ENCODE data around the gene GMEB2. TPM values are rescaled to one million over a fixed set of nuclear protein-coding genes. Genes with fewer than 3 reads are reported as not detected.
"Not testable (repeated sequence)": the region's sequence is repeated elsewhere in the genome, so short reads cannot be mapped to it uniquely, and the experiment has no call there.

The GMEB2 gene
- total and polyA plus RNA-seq, 2 donors: 9.3 to 16.3 TPM

DNA sequence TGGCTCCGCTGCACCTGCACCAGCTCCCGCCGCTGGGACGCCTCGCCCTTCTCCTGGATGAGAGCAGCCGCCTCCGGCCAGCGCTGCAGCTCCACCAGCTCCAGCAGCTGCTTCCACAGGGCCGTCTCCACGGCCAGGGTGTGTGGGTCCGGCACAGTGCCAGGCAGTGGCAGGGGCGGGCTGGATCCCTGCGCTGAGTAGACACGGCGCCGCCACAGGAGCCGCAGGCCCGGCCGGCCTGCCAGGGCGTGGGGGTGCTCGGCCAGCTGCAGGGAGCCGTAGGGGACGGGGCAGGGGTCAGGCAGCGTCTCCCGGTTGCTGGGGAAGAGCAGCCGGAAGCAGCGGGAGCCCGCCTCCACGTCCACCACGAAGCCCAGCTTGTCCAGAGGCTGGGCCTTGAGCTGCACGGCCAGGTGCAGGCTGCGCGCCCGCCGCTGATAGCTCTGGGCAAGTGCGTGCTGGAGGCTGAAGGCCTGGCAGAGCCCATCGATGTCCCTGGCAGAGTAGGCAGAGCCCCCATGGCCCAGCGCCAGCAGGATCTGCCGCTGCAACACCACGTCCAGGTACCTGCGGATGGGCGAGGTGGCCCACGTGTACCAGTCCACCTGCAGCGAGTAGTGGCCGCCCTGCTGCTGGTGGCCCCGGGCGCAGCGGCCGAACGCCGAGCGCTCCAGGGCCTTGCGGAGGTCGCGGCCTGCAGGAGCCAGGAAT lies 63.5 kb downstream of the GMEB2 start:
- DNase-seq (ENCODE audit: low read depth in 6 of 9, low spot score in 9 of 9): no peak
- Histone ChIP-seq H3K4me3 (ENCODE audit: low read length in 2 of 2) (no peak overlapping the region), H3K9me3 (ENCODE audit: control insufficient read depth in 2 of 2, insufficient read depth in 1 of 2, low read length in 1 of 2) (peaks cover 0 to 7% of the 10 kb centered on the region in 2 donors), H3K27ac (ENCODE audit: low read depth in 1 of 2, low read length in 1 of 2) (no peak overlapping the region), H3K27me3 (ENCODE audit: control insufficient read depth in 2 of 2, insufficient read depth in 1 of 2, low read length in 1 of 2) (peaks cover 0 to 14% of the 10 kb centered on the region in 2 donors), H3K4me1 (ENCODE audit: control insufficient read depth in 2 of 2, insufficient read depth in 2 of 2, low read length in 2 of 2) (peaks cover 10% of the 10 kb centered on the region in 2 donors), H3K36me3 (ENCODE audit: control insufficient read depth in 2 of 2, insufficient read depth in 2 of 2, low read length in 1 of 2) (peaks cover 4 to 28% of the 10 kb centered on the region in 2 donors)
- WGBS: 98% methylated on average over 55 of the region's 55 CpGs

DNA sequence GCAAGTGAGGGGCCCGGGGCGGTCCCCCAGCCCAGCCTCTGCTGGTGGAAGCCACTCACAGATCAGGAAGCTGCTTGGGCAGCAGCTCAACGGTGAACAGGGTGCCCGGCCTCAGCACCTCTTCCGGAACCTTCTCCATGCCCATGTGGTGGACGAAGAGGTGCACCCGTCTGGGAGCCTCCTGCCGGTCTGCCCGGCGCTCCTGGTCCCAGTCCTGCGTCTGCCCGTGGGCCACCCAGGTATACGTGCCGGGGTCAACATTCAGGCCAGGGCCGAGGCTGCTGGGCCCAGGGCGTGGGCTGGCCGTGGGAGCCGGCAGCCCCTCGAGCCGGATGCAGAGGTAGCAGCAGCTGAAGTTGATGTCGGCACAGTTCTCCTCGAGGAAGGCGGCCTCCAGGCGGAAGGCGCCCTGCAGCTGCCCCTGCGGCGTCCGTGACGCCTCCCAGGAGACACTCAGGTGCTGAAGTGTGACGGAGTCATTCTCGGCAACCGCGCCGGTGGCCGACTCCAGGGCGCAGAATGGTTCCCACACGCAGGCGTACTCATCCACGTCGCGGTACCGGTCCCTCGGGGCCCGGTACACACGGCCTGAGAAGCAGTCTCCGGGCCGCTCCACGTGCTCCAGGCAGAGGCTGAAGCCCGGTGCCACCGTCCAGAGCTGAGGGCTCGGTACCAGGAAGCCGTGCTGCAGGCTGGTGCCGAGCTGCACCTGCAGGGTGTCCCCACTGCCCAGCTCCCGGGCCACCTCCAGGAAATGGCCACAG lies 64.3 kb downstream of the GMEB2 start:
- Histone ChIP-seq H3K27me3 (ENCODE audit: control insufficient read depth in 2 of 2, insufficient read depth in 1 of 2, low read length in 1 of 2) (peaks cover 0 to 7% of the 10 kb centered on the region in 2 donors), H3K9me3 (ENCODE audit: control insufficient read depth in 2 of 2, insufficient read depth in 1 of 2, low read length in 1 of 2) (peaks cover 0 to 1% of the 10 kb centered on the region in 2 donors), H3K36me3 (ENCODE audit: control insufficient read depth in 2 of 2, insufficient read depth in 2 of 2, low read length in 1 of 2) (peaks cover 4 to 28% of the 10 kb centered on the region in 2 donors), H3K4me3 (ENCODE audit: low read length in 2 of 2) (no peak overlapping the region), H3K4me1 (ENCODE audit: control insufficient read depth in 2 of 2, insufficient read depth in 2 of 2, low read length in 2 of 2) (peaks cover 2 to 3% of the 10 kb centered on the region in 2 donors), H3K27ac (ENCODE audit: low read depth in 1 of 2, low read length in 1 of 2) (no peak overlapping the region)
- no peak for DNase-seq (ENCODE audit: low read depth in 6 of 9, low spot score in 9 of 9)
- WGBS: 95% methylated on average over 54 of the region's 54 CpGs

DNA sequence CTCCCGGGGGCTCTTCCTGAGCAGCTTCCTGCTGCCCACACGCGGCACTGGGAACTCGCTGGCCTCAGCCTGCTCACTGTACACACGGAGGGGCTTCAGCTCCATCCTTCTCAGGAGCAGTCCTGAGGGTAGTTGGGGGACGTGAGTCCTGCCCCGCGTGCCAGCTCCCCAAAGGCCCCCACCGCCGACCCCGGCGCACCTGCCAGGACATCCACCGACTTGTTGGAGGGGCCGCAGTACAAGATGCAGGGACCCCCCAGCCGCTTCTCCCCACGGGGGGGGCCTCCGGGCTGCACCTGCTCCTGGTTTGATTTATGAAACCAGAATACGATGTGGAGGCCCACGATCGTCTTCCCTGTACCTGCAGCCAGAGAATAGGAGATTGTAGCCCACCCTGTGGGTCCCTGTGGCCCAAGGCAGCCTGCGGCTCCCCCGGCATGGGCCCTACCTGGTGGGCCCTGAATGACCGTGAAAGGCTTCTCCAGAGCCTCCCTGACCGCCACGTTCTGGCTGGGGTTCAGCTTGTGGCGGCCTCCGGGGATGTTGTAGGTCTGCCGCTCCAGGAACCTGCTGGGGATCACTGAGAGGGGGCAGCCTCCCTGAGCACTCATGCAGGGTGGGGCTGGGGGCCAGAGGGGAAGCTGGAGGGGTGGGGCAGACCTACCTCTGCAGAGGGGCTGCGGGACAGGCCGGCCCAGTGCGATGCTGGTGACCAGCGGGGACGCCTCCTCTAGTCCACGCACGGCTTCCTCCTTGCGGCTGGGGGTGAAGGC lies 65.1 kb downstream of the GMEB2 start:
- DNase-seq (ENCODE audit: low read depth in 6 of 9, low spot score in 9 of 9): no peak
- Histone ChIP-seq H3K27ac (ENCODE audit: low read depth in 1 of 2, low read length in 1 of 2) (no peak overlapping the region), H3K36me3 (ENCODE audit: control insufficient read depth in 2 of 2, insufficient read depth in 2 of 2, low read length in 1 of 2) (peaks cover 4 to 28% of the 10 kb centered on the region in 2 donors), H3K4me3 (ENCODE audit: low read length in 2 of 2) (no peak overlapping the region), H3K9me3 (ENCODE audit: control insufficient read depth in 2 of 2, insufficient read depth in 1 of 2, low read length in 1 of 2) (no peaks in the 10 kb centered on the region), H3K4me1 (ENCODE audit: control insufficient read depth in 2 of 2, insufficient read depth in 2 of 2, low read length in 2 of 2) (no peaks in the 10 kb centered on the region), H3K27me3 (ENCODE audit: control insufficient read depth in 2 of 2, insufficient read depth in 1 of 2, low read length in 1 of 2) (peaks cover 0 to 3% of the 10 kb centered on the region in 2 donors)
- whole genome bisulfite sequencing: 96% methylated on average over 36 of the region's 36 CpGs

DNA sequence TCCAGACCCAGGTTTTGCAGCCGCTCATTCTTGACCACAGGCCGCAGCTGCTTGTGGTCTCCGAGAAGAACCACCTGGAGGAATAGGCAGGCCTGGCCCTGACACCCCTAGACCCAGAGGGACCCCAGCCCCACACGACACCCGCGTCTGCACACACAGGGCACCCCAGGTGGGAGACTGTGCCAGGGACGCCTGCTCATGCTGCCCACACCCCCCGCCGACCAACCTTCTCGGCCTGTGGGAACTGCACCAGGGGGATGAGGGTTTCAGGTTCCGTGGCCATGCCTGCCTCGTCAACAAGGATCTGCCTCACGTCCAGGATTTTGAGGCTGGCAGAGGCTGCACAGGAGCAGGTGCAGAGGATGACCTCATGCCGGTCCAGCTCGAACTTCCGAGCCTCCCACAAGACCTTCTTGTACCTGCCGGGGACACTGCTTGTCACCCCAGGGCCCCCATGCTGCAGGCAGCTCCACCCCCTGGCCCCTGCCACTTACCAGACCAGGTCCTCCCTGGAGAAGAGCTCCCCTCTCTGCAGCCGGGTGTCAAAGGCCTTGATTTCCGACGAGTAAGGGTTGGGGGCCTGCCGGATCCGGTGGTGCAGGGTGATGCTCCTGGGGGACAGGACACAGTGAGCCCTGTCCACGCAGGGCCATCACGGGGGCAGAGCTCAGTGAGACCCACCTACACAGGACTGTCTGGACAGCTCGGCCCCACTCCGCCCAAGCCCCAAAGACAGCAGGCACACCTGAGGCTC lies 65.9 kb downstream of the GMEB2 start:
- H3K9me3 ChIP-seq (ENCODE audit: control insufficient read depth in 2 of 2, insufficient read depth in 1 of 2, low read length in 1 of 2): no peaks in the 10 kb centered on the region
- H3K4me3 ChIP-seq (ENCODE audit: low read length in 2 of 2): no peak overlapping the region
- H3K36me3 ChIP-seq (ENCODE audit: control insufficient read depth in 2 of 2, insufficient read depth in 2 of 2, low read length in 1 of 2): peaks cover 4 to 23% of the 10 kb centered on the region in 2 donors
- peaks cover 0 to 4% of the 10 kb centered on the region in 2 donors for H3K27me3 ChIP-seq (ENCODE audit: control insufficient read depth in 2 of 2, insufficient read depth in 1 of 2, low read length in 1 of 2)
- H3K4me1 ChIP-seq (ENCODE audit: control insufficient read depth in 2 of 2, insufficient read depth in 2 of 2, low read length in 2 of 2): no peaks in the 10 kb centered on the region
- H3K27ac ChIP-seq (ENCODE audit: low read depth in 1 of 2, low read length in 1 of 2): no peak overlapping the region
- WGBS: 99% methylated on average over 26 of the region's 26 CpGs
- DNase-seq (ENCODE audit: low read depth in 6 of 9, low spot score in 9 of 9): no peak

DNA sequence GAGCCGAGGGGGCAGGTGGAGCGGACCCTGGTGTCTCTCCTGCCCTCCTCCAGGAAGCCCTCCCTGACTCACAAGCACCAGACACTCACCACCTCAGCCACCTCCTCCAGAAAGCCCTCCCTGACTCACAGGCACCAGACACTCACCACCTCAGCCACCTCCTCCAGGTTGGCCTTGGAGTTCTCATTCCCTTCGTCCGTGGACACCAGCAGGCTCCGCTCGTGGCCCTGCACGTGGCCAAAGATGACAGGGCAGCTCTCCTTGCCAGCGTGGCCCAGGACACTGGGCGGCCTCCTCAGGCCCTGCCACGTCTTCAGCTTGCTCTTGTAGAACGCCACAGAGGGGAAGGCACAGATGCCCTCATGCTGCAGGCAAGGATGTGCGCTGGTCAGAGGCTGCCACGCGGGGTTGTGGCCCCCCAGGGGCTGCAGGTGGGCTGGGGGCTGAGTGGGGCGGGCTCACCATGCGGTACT lies 66.5 kb downstream of the GMEB2 start:
- Histone ChIP-seq H3K27me3 (ENCODE audit: control insufficient read depth in 2 of 2, insufficient read depth in 1 of 2, low read length in 1 of 2) (peaks cover 0 to 8% of the 10 kb centered on the region in 2 donors), H3K36me3 (ENCODE audit: control insufficient read depth in 2 of 2, insufficient read depth in 2 of 2, low read length in 1 of 2) (peaks cover 4 to 19% of the 10 kb centered on the region in 2 donors), H3K4me3 (ENCODE audit: low read length in 2 of 2) (no peak overlapping the region), H3K27ac (ENCODE audit: low read depth in 1 of 2, low read length in 1 of 2) (no peak overlapping the region), H3K4me1 (ENCODE audit: control insufficient read depth in 2 of 2, insufficient read depth in 2 of 2, low read length in 2 of 2) (no peaks in the 10 kb centered on the region), H3K9me3 (ENCODE audit: control insufficient read depth in 2 of 2, insufficient read depth in 1 of 2, low read length in 1 of 2) (no peaks in the 10 kb centered on the region)
- DNase-seq (ENCODE audit: low read depth in 6 of 9, low spot score in 9 of 9): no peak
- WGBS: 98% methylated on average over 16 of the region's 16 CpGs

DNA sequence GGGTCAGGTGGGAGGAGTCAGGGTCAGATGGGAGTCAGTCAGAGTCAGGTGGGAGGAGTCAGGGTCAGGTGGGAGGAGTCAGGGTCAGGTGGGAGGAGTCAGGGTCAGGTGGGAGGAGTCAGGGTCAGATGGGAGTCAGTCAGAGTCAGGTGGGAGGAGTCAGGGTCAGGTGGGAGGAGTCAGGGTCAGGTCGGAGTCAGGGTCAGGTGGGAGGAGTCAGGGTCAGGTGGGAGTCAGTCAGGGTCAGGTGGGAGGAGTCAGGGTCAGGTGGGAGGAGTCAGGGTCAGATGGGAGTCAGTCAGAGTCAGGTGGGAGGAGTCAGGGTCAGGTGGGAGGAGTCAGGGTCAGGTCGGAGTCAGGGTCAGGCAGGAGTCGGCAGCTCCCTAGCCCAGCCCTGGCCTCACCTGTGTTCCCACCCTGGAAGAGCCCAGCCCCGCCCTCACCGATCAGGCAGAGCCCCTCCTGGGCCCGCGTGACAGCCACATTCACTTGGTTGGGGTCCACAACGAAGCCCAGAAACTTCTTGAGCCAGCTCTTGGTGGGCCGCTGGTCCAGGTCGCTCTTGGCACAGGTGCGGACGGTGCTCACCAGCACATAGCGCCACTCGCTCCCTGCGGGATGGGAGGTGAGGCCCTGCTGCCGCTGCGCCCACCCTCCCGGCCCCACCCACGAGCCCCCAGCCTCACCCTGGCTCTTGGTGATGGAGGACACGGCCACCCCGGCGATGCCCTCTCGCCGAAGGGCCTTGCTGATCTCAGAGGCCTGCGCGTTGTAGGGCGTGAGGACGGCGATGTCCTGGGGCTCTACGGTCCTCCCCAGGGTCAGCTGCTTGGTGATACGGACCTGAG lies 67.2 kb downstream of the GMEB2 start:
- Histone ChIP-seq H3K36me3 (ENCODE audit: control insufficient read depth in 2 of 2, insufficient read depth in 2 of 2, low read length in 1 of 2) (peaks cover 4 to 16% of the 10 kb centered on the region in 2 donors), H3K27me3 (ENCODE audit: control insufficient read depth in 2 of 2, insufficient read depth in 1 of 2, low read length in 1 of 2) (peaks cover 0 to 15% of the 10 kb centered on the region in 2 donors)
- H3K9me3 ChIP-seq (ENCODE audit: control insufficient read depth in 2 of 2, insufficient read depth in 1 of 2, low read length in 1 of 2); H3K4me1 ChIP-seq (ENCODE audit: control insufficient read depth in 2 of 2, insufficient read depth in 2 of 2, low read length in 2 of 2); H3K4me3 ChIP-seq (ENCODE audit: low read length in 2 of 2); H3K27ac ChIP-seq (ENCODE audit: low read depth in 1 of 2, low read length in 1 of 2); DNase-seq (ENCODE audit: low read depth in 6 of 9, low spot score in 9 of 9): not testable (repeated sequence)
- WGBS: 98% methylated on average over 31 of the region's 31 CpGs

DNA sequence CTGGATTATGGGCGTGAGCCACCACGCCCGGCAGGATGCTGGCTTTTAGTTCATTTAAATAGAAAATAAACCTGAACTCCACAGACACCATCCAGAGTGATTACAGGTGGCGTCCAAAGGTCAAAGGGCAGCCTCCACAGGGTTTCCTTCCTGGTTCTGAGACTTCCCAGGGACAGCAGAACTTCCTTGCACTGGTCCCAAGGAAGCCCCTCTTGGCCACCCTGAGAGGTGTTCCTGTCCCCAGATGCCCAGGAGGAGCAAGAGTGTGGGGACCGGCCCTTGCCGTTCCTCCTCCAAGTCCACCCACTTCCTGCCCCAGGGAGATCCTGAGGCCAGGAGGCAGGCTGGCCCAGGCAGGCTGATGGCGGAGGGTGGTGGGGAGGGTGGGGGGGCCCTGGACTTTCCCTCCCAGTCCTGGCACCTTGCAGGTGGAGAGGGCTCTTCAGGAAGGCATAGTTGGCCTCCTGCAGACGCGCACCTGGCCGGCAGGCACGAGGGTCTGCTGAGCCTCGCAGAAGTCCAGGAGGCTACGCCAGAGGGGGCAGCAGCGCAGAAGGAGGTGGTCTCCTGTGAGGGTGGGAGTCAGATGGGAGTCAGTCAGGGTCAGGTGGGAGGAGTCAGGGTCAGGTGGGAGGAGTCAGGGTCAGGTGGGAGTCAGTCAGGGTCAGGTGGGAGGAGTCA lies 68.0 kb downstream of the GMEB2 start:
- WGBS: 98% methylated on average over 14 of the region's 14 CpGs
- Histone ChIP-seq H3K4me3 (ENCODE audit: low read length in 2 of 2) (no peak overlapping the region), H3K9me3 (ENCODE audit: control insufficient read depth in 2 of 2, insufficient read depth in 1 of 2, low read length in 1 of 2) (no peaks in the 10 kb centered on the region), H3K4me1 (ENCODE audit: control insufficient read depth in 2 of 2, insufficient read depth in 2 of 2, low read length in 2 of 2) (peaks cover 0 to 6% of the 10 kb centered on the region in 2 donors), H3K36me3 (ENCODE audit: control insufficient read depth in 2 of 2, insufficient read depth in 2 of 2, low read length in 1 of 2) (peaks cover 4 to 16% of the 10 kb centered on the region in 2 donors), H3K27ac (ENCODE audit: low read depth in 1 of 2, low read length in 1 of 2) (no peak overlapping the region), H3K27me3 (ENCODE audit: control insufficient read depth in 2 of 2, insufficient read depth in 1 of 2, low read length in 1 of 2) (peaks cover 0 to 23% of the 10 kb centered on the region in 2 donors)
- no peak for DNase-seq (ENCODE audit: low read depth in 6 of 9, low spot score in 9 of 9)

Data from thymus (tissue), 11 donors.